ENCODE measurements around the gene SLC39A10. TPM values are rescaled to one million over a fixed set of nuclear protein-coding genes. Genes with fewer than 3 reads are reported as not detected.
"Not testable (repeated sequence)": the region's sequence is repeated elsewhere in the genome, so short reads cannot be mapped to it uniquely, and the experiment has no call there.

Gene SLC39A10
- total RNA-seq, 4 donors from 2014 or later: 8.0 to 13.6 (median 10.5) TPM

DNA sequence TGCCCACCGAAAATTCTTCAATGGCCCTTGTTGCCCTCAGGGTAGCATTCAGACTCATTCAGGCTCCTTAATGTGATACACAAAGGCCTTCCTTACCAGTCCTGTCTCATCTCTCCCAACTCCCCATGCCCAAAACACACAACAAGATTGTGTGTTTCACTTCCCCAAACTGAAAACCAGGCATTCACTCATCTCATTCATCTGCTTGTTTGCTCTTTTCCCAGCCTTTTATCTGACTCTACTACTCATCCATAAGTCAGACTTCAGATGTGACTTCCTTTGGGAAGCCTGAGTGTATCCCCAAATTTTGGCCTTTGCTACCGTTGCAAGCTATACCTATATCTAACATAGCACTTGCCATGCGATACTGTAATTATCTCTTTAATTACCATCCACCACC, 9.7 kb upstream of the SLC39A10 start:
- DNase-seq (ENCODE audit: low spot score in 2 of 2): no peak
- H3K4me3 ChIP-seq (ENCODE audit: low read depth, poor library complexity, severe bottlenecking): no peak overlapping the region
- TF ChIP-seq POLR2A (IDR thresholded peaks at IDR 0.05): no peak
- TF ChIP-seq, protein P1, sequence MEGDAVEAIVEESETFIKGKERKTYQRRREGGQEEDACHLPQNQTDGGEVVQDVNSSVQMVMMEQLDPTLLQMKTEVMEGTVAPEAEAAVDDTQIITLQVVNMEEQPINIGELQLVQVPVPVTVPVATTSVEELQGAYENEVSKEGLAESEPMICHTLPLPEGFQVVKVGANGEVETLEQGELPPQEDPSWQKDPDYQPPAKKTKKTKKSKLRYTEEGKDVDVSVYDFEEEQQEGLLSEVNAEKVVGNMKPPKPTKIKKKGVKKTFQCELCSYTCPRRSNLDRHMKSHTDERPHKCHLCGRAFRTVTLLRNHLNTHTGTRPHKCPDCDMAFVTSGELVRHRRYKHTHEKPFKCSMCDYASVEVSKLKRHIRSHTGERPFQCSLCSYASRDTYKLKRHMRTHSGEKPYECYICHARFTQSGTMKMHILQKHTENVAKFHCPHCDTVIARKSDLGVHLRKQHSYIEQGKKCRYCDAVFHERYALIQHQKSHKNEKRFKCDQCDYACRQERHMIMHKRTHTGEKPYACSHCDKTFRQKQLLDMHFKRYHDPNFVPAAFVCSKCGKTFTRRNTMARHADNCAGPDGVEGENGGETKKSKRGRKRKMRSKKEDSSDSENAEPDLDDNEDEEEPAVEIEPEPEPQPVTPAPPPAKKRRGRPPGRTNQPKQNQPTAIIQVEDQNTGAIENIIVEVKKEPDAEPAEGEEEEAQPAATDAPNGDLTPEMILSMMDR (IDR thresholded peaks at IDR 0.05): no peak
- intact Hi-C loops (cut with DNase I; ENCODE audit: low total_unique reads): no loop called here
- 89 to 95% methylated on average over 3 of the region's 3 CpGs for WGBS, 2 donors

DNA sequence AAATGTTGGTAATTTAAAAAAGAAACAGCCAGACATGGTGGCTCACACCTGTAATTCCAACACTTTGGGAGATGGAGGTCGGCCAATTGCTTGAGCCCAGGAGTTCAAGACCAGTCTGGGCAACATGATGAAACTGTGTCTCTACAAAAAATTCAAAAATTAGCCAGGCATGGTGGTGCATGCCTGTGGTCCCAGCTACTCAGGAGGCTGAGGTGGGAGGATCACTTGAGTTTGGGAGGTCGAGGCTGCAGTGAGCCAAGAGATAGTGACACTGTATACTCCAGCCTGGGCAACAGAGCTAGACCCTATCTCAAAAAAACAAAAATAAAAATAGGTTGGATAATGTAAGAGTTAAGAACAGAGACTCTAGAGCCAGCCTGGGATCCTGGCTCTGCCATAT, 8.7 kb upstream of the SLC39A10 start:
- H3K4me3 ChIP-seq (ENCODE audit: low read depth, poor library complexity, severe bottlenecking); intact Hi-C loops (cut with DNase I; ENCODE audit: low total_unique reads): not testable (repeated sequence)
- 85 to 93% methylated on average over 2 of the region's 2 CpGs for WGBS, 2 donors
- DNase-seq (ENCODE audit: low spot score in 2 of 2): peak in 1 of 2 donors; percentile 50

- H3K4me3 ChIP-seq (ENCODE audit: low read depth, poor library complexity, severe bottlenecking): no peak overlapping the region
- DNase-seq (ENCODE audit: low spot score in 2 of 2): no peak
- 48 to 59% methylated on average over 5 of the region's 5 CpGs for WGBS, 2 donors
- no peak for TF ChIP-seq POLR2A (IDR thresholded peaks at IDR 0.05)
- TF ChIP-seq, protein P1 (IDR thresholded peaks at IDR 0.05): no peak
- intact Hi-C loops (cut with DNase I; ENCODE audit: low total_unique reads): no loop called here
These were observed 8.2 kb upstream of the SLC39A10 start for GRCh38 chr2:195648787-195649186.

GRCh38 chr2:195649629-195650190, 7.3 kb upstream of the SLC39A10 start:
- TF ChIP-seq, protein P1 (IDR thresholded peaks at IDR 0.05): no peak
- TF ChIP-seq POLR2A (IDR thresholded peaks at IDR 0.05): no peak
- WGBS, 2 donors: 72% methylated on average over 6 of the region's 6 CpGs
- intact Hi-C loops (cut with DNase I; ENCODE audit: low total_unique reads): no loop called here
- H3K4me3 ChIP-seq (ENCODE audit: low read depth, poor library complexity, severe bottlenecking): no peak overlapping the region
- no peak for DNase-seq (ENCODE audit: low spot score in 2 of 2)

DNA sequence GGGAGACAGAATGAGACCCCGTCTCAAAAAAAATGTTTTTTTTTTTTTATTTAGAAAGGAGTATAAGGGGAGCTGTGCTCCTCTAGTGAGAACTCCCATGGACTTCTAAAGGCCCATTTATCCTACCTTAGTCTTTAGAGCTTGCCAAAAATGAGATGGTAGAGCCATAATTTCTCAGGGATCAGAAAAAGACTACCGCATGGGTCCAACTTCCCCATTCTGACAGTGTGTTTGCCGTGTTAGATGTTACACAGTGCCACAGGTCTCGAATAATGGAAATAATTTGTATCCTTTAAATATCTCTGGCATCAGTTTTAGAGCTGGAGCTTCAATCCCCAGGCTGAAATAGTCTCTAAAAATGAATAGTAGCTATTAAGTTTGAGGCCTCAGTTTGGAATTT, 6.0 kb upstream of the SLC39A10 start:
- DNase-seq (ENCODE audit: low spot score in 2 of 2): no peak
- intact Hi-C loops (cut with DNase I; ENCODE audit: low total_unique reads): no loop called here
- H3K4me3 ChIP-seq (ENCODE audit: low read depth, poor library complexity, severe bottlenecking): no peak overlapping the region
- 76 to 77% methylated on average over 4 of the region's 4 CpGs for WGBS, 2 donors
- TF ChIP-seq, protein P1 (IDR thresholded peaks at IDR 0.05): no peak
- no peak for TF ChIP-seq POLR2A (IDR thresholded peaks at IDR 0.05)

GRCh38 chr2:195652911-195653310, 4.1 kb upstream of the SLC39A10 start:
- intact Hi-C loops (cut with DNase I; ENCODE audit: low total_unique reads): no loop called here
- TF ChIP-seq POLR2A (IDR thresholded peaks at IDR 0.05): no peak
- TF ChIP-seq, protein P1 (IDR thresholded peaks at IDR 0.05): no peak
- H3K4me3 ChIP-seq (ENCODE audit: low read depth, poor library complexity, severe bottlenecking): no peak overlapping the region
- no peak for DNase-seq (ENCODE audit: low spot score in 2 of 2)
